Endometrium (tissue), 2 donors: ENCODE measurements around the gene CXCL3.

Experiments
- FAIRE-seq: peaks from 2 replicates; lab custom pipeline; 2012; peaks lifted over from hg19 to GRCh38; lab: Jason Lieb, UNC
- donor health status: control.
- donor health status: control.

Gene CXCL3

GRCh38 chr4:74055096-74055495, 16.6 kb upstream of the CXCL3 start:
- FAIRE-seq, result no peak

GRCh38 chr4:74054483-74055047, 16.1 kb upstream of the CXCL3 start:
- FAIRE-seq, result no peak

- FAIRE-seq, result no peak
Observed at GRCh38 chr4:74047152-74047551, 8.7 kb upstream of the CXCL3 start.

- no peak for FAIRE-seq
Observed at GRCh38 chr4:74045772-74046171, 7.3 kb upstream of the CXCL3 start.

- FAIRE-seq, result no peak
Observed at GRCh38 chr4:74045247-74045646, 6.8 kb upstream of the CXCL3 start.

- no peak for FAIRE-seq
Observed at GRCh38 chr4:74044677-74045076, 6.2 kb upstream of the CXCL3 start.

GRCh38 chr4:74042681-74043080, 4.2 kb upstream of the CXCL3 start:
- FAIRE-seq, result no peak

- FAIRE-seq, result no peak
Observed at GRCh38 chr4:74041418-74041817, 2.9 kb upstream of the CXCL3 start.

- no peak for FAIRE-seq
Observed at GRCh38 chr4:74039315-74039763, 850 bp upstream of the CXCL3 start.

- FAIRE-seq, result no peak
Observed at GRCh38 chr4:74038086-74038424, 434 bp downstream of the CXCL3 start.

- FAIRE-seq, result no peak
Observed at GRCh38 chr4:74037076-74037955, 1.2 kb downstream of the CXCL3 start.

GRCh38 chr4:74033739-74034138, 4.8 kb downstream of the CXCL3 start:
- FAIRE-seq, result no peak

- FAIRE-seq, result no peak
Observed at GRCh38 chr4:74032064-74032463, 6.4 kb downstream of the CXCL3 start.

GRCh38 chr4:74031576-74031975, 6.9 kb downstream of the CXCL3 start:
- no peak for FAIRE-seq

- FAIRE-seq, result no peak
Observed at GRCh38 chr4:74030285-74030684, 8.2 kb downstream of the CXCL3 start.

- FAIRE-seq, result no peak
Observed at GRCh38 chr4:74028504-74028903, 10.0 kb downstream of the CXCL3 start.

GRCh38 chr4:74023709-74024108, 14.8 kb downstream of the CXCL3 start:
- FAIRE-seq, result no peak

GRCh38 chr4:74021601-74022000, 16.9 kb downstream of the CXCL3 start:
- FAIRE-seq, result no peak

GRCh38 chr4:74018771-74019170, 19.7 kb downstream of the CXCL3 start:
- FAIRE-seq, result no peak

- no peak for FAIRE-seq
Observed at GRCh38 chr4:74018116-74018515, 20.4 kb downstream of the CXCL3 start.

GRCh38 chr4:74016068-74016467, 22.4 kb downstream of the CXCL3 start:
- no peak for FAIRE-seq

- no peak for FAIRE-seq
Observed at GRCh38 chr4:74015126-74015780, 23.2 kb downstream of the CXCL3 start.

GRCh38 chr4:74014332-74014731, 24.2 kb downstream of the CXCL3 start:
- FAIRE-seq, result no peak
